A172 (cell line): ENCODE measurements around the gene VAMP5. TPM values are rescaled to one million over a fixed set of nuclear protein-coding genes. Genes with fewer than 3 reads are reported as not detected.
"Not testable (repeated sequence)": the region's sequence is repeated elsewhere in the genome, so short reads cannot be mapped to it uniquely, and the experiment has no call there.

Experiments
- DNase-seq: peaks from one replicate; pipeline ENCODE4 v3.0.0-alpha.2; 2015; ENCODE audit warnings: low spot score
- total RNA-seq: library from RNA; depleted of rRNA; stranded (reverse); fragments of >200 nt; shearing (Covaris generic); gene quantifications from 2 replicates; pipeline ENCODE4 v1.2.3, GENCODE V29; 2014; rRNA removed

VAMP5 gene
- 36.2 and 51.0 TPM in 2 replicates for total RNA-seq

DNA sequence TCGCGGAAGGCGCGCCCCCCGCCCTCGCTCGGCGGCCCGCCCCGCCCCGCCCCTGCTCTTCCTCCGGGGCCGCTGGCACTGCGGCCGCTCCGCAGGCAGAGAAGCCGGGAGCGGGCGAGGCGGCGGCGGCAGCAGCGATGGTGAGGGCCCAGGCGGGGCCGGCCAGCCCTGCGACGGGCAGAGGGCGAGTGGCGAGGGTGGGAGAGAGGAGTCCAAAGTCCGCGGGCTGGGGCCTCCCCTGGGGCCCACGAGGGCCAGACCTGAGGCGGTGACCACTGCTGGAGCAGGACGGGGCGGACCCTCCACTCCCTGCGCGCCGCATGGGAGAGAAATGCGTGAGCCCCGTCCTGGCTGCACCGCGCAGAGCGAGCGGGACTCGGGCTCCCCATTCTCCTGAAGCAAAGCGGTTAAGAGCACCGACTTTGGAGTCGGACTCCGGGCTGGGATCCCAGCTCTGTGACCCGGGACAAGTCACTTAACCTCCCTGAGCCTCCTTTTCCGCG lies at the start of gene VAMP5:
TSS of gene VAMP5 (plus strand) at position 78 of the 503 bp plus-strand sequence. CDS start at position 138, 60 bp downstream.
- DNase-seq: no peak

GRCh38 chr2:85534881-85535280 lies 49.4 kb upstream of the VAMP5 start:
- DNase-seq: no peak

DNA sequence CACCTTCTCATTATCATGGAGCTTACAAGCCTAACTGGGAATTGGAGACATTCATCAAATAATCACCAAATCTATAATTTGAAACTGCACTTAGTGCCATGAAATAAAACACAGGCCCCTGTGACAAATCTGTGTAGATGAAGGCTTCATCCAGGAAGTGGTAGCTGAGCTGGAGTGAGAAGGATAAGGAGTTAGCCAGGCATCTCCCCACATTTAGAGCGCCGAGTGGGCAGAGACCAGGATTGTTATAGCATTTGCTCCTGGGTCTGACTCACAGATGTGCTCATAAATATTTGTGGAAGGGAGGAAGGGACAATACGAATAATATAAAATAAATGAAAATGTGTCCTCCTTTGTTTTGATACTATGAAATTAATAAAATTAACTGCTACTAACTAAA lies 47.8 kb upstream of the VAMP5 start:
- peak; percentile 88 for DNase-seq

- DNase-seq: peak; percentile 61
These were observed 46.4 kb upstream of the VAMP5 start for GRCh38 chr2:85537600-85538506.

DNA sequence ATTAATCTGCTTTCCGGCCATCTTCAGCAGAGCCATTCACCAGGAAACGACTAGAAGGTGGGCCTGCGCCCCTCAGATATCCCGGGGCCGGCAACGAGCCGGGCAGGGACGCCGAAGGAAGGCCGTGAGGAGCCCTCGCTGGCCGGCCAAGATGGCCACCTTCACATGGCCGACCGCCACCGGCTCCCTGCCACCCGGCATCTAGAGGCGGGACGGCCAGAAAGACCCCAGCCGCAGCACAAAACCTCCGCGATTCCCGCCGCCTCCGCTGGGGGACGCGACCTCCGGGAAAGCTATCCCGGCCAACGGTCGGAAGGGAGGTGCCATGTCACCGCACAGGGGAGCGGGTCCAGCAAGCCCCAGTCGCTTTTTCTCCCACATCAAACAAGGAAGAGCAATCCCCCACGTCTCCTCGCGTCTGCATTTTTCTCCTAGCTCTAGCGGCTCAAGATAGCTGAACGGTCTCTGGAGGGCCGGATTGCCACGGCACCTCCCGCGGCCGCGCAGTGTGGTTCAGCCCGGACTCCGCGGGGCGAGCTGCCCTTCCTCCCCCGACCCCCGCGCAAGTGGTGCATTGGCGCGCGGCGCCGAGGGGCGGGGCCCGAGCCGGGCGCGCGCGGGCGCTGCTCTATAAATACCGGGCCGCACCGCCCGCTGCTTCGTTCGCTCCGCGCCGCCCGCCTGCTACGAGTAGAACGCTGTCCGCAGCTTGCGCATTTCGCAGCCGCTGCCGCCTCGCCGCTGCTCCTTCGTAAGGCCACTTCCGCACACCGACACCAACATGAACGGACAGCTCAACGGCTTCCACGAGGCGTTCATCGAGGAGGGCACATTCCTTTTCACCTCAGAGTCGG lies 45.5 kb upstream of the VAMP5 start, which contains the start of gene MAT2A:
TSS of gene MAT2A (plus strand) at position 662 of the 854 bp plus-strand sequence. CDS start at position 782, 120 bp downstream.
- DNase-seq: peak; percentile 82

- peak; percentile 57 for DNase-seq
These were observed 44.7 kb upstream of the VAMP5 start for GRCh38 chr2:85539361-85540132.

GRCh38 chr2:85540133-85540648 lies 44.0 kb upstream of the VAMP5 start:
- no peak for DNase-seq

DNA sequence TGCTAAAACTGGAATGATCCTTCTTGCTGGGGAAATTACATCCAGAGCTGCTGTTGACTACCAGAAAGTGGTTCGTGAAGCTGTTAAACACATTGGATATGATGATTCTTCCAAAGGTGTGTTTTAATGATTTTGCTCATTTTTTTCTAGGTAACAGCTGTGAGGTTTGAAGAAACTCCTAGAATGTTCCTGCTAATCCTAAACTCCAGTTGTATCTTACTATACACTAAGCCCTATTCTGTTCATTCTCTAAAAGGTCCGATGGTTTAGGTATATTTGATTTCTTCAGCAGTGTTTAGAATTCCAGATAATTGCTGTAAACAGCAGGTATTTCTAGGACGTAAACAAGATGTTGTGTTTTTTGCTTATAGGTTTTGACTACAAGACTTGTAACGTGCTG lies 43.0 kb upstream of the VAMP5 start:
- no peak for DNase-seq

- DNase-seq: no peak
These were observed 42.3 kb upstream of the VAMP5 start for GRCh38 chr2:85541753-85542457.

DNA sequence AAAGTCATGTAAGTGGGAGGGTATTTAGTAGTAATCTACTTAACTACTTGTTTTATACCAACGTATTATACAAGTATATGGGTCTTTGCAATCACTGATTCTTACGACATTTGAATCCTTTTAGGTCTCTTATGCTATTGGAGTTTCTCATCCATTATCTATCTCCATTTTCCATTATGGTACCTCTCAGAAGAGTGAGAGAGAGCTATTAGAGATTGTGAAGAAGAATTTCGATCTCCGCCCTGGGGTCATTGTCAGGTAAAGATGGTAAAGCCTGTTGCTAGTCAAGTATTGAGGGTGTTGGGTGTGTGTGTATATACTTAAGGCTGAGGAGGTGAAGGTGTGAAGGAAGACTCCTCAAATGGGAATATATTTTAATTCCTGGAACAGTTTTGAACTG lies 41.5 kb upstream of the VAMP5 start:
- no peak for DNase-seq

- DNase-seq: not testable (repeated sequence)
These were observed 40.0 kb upstream of the VAMP5 start for GRCh38 chr2:85544254-85544691.

- DNase-seq: not testable (repeated sequence)
These were observed 39.1 kb upstream of the VAMP5 start for GRCh38 chr2:85544915-85545779.

- no peak for DNase-seq
These were observed 38.4 kb upstream of the VAMP5 start for GRCh38 chr2:85545780-85546240.

DNA sequence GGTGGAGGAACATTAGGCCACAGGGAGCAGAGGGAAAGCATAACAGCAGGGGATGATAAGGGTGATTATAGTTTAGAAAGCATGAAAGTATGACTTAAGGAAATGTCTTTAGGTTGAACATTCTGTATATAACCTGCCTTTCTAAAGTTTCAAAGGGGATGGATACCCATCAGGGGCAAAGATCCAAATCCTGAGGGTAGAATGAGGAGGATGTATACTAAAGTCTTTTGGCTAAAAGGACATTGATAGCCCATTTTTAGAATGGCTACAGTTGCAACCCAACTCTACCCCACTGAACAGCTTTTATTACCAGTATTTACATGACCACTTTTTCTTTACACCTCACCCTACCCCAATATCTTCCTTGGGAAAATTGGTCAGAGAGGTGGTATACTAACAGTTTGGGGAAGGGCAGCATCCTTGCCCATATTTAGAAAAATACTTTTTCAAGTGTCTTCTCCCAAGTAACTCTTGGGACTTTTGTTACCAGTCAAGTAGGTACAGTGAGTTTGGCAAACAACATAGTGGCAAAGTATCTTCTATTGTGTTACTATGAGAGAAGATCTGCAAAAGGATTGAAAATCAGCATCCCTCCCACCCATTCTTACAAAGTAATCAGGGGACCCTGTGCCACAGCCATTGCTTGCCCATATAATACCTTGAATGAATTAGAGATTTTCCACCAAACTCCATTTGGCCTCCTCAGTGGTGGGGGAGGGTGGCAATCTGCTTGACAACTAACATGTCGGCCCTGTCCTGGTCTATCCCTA lies 37.0 kb upstream of the VAMP5 start:
- DNase-seq: no peak

- DNase-seq: no peak
These were observed 36.2 kb upstream of the VAMP5 start for GRCh38 chr2:85547859-85548607.

GRCh38 chr2:85548608-85548900 lies 35.7 kb upstream of the VAMP5 start:
- no peak for DNase-seq

GRCh38 chr2:85549095-85549494 lies 35.1 kb upstream of the VAMP5 start:
- no peak for DNase-seq

DNA sequence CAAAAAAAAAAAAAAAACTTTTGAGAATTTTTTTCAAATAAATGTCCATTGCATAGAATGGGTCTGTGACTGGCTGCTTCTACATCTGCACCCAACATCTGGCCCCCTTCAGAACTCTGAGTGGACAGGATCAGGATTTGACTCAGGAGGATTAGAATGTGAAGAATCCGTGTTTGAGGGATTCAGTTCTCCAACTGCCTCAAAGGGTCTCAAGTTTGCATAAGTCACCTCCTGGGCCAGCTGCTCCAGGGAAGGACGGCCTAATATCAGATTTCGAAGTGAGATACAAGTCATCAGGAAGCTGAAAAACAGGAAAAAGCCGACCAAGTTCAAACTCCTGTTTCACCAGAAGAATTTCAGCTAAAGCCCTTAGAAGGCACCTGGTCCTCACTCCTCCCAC lies 34.4 kb upstream of the VAMP5 start:
- peak; percentile 72 for DNase-seq
